Measurements from ENCODE around the gene ABHD4. TPM values are rescaled to one million over a fixed set of nuclear protein-coding genes. Genes with fewer than 3 reads are reported as not detected.
"Not testable (repeated sequence)": the region's sequence is repeated elsewhere in the genome, so short reads cannot be mapped to it uniquely, and the experiment has no call there.

Gene ABHD4
- total and polyA plus RNA-seq, 10 of the 15 experiments (the other 5 are each of a cell fraction or from before 2014, with no cell fraction given), result 5.4 to 28.7 (median 10.8) TPM

GRCh38 chr14:22634233-22634900 lies 36.3 kb downstream of the ABHD4 start:
- no peaks in the 10 kb centered on the region for H3K27me3 ChIP-seq (replicated peaks in 1 of 2; ENCODE audit: control insufficient read depth in 2 of 2, insufficient read depth in 2 of 2, low read length in 1 of 2)
- ChIA-PET SMC1A (ENCODE audit: uncharacterized antibody, unreplicated experiment) (no interaction called here), CTCF (no interaction called here), POLR2A (no interaction called here), RAD21 (ENCODE audit: unreplicated experiment) (no interaction called here)
- no peaks in the 10 kb centered on the region; the same call in 2 of the 3 replicates for H3K9me3 ChIP-seq (replicated peaks; ENCODE audit: control insufficient read depth, insufficient read depth, low read length)
- no peak overlapping the region for H3K4me2 ChIP-seq (ENCODE audit: control insufficient read depth, insufficient read depth)
- ATAC-seq (no peak), DNase-seq (ENCODE audit: low read depth, low spot score) (no peak), FAIRE-seq (no peak)
- WGBS (ENCODE audit: insufficient coverage, insufficient replicate concordance, low lambda C conversion rate, missing lambda C conversion rate), result 49% methylated on average over 8 of the region's 8 CpGs
- no peak for TF ChIP-seq CEBPZ (IDR thresholded peaks at IDR 0.05; ENCODE audit: low read depth, low read length)
- no peak for TF ChIP-seq MYB (IDR thresholded peaks at IDR 0.05; ENCODE audit: borderline replicate concordance, low read depth, low read length)
- TF ChIP-seq, protein P1, sequence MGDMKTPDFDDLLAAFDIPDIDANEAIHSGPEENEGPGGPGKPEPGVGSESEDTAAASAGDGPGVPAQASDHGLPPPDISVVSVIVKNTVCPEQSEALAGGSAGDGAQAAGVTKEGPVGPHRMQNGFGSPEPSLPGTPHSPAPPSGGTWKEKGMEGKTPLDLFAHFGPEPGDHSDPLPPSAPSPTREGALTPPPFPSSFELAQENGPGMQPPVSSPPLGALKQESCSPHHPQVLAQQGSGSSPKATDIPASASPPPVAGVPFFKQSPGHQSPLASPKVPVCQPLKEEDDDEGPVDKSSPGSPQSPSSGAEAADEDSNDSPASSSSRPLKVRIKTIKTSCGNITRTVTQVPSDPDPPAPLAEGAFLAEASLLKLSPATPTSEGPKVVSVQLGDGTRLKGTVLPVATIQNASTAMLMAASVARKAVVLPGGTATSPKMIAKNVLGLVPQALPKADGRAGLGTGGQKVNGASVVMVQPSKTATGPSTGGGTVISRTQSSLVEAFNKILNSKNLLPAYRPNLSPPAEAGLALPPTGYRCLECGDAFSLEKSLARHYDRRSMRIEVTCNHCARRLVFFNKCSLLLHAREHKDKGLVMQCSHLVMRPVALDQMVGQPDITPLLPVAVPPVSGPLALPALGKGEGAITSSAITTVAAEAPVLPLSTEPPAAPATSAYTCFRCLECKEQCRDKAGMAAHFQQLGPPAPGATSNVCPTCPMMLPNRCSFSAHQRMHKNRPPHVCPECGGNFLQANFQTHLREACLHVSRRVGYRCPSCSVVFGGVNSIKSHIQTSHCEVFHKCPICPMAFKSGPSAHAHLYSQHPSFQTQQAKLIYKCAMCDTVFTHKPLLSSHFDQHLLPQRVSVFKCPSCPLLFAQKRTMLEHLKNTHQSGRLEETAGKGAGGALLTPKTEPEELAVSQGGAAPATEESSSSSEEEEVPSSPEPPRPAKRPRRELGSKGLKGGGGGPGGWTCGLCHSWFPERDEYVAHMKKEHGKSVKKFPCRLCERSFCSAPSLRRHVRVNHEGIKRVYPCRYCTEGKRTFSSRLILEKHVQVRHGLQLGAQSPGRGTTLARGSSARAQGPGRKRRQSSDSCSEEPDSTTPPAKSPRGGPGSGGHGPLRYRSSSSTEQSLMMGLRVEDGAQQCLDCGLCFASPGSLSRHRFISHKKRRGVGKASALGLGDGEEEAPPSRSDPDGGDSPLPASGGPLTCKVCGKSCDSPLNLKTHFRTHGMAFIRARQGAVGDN (IDR thresholded peaks at IDR 0.05), result no peak
- TF ChIP-seq RAD51 (IDR thresholded peaks at IDR 0.05), result no peak
- TF ChIP-seq SMARCA5 (IDR thresholded peaks at IDR 0.05), result no peak
- H3K36me3 ChIP-seq (ENCODE audit: control insufficient read depth in 2 of 2, insufficient read depth in 2 of 2, low read length in 1 of 2), result no peaks in the 10 kb centered on the region
- intact Hi-C loops (cut with micrococcal nuclease; ENCODE audit: unreplicated experiment), result no loop called here
- no peak overlapping the region for H3K27ac ChIP-seq (ENCODE audit: control insufficient read depth, insufficient read depth)
- BruUV-seq (replicated peaks), result no TSS peak
- H3K79me2 ChIP-seq (ENCODE audit: control insufficient read depth, insufficient read depth, low read length), result no peaks in the 10 kb centered on the region
- no peak overlapping the region for H3K9ac ChIP-seq (ENCODE audit: control insufficient read depth, insufficient read depth, low read length)
- no peak overlapping the region for H2AFZ ChIP-seq (ENCODE audit: control insufficient read depth, low read depth, low read length)
- no peaks in the 10 kb centered on the region for H4K20me1 ChIP-seq (ENCODE audit: control insufficient read depth, insufficient read depth)
- H3K4me3 ChIP-seq, result no peak overlapping the region
- in situ Hi-C loops (cut with MboI), result no loop called here
- H3K4me1 ChIP-seq (ENCODE audit: control insufficient read depth, insufficient read depth, low read length), result no peaks in the 10 kb centered on the region

DNA sequence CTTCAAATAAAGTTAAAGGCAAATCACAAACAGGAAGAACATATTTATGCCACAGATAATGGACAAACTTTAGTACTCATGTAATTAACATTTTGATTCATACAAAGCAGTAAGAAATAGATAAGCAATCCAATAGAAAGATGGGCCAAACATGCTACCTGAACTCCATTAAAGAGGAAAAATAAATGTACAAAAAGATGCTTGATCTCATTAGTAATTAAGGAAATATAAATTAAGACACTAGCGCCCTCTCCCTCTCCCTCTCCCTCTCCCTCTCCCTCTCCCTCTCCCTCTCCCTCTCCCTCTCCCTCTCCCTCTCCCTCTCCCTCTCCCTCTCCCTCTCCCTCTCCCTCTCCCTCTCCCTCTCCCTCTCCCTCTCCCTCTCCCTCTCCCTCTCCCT lies 37.9 kb downstream of the ABHD4 start:
- POLR2A ChIA-PET; RAD21 ChIA-PET (ENCODE audit: unreplicated experiment); H3K36me3 ChIP-seq (ENCODE audit: control insufficient read depth in 2 of 2, insufficient read depth in 2 of 2, low read length in 1 of 2); FAIRE-seq; BruUV-seq (replicated peaks); H2AFZ ChIP-seq (ENCODE audit: control insufficient read depth, low read depth, low read length); H3K27ac ChIP-seq (ENCODE audit: control insufficient read depth, insufficient read depth); SMC1A ChIA-PET (ENCODE audit: uncharacterized antibody, unreplicated experiment); H3K4me2 ChIP-seq (ENCODE audit: control insufficient read depth, insufficient read depth); H4K20me1 ChIP-seq (ENCODE audit: control insufficient read depth, insufficient read depth); in situ Hi-C loops (cut with MboI); H3K4me3 ChIP-seq; H3K9me3 ChIP-seq (replicated peaks; ENCODE audit: control insufficient read depth, insufficient read depth, low read length); H3K4me1 ChIP-seq (ENCODE audit: control insufficient read depth, insufficient read depth, low read length); H3K9ac ChIP-seq (ENCODE audit: control insufficient read depth, insufficient read depth, low read length); H3K79me2 ChIP-seq (ENCODE audit: control insufficient read depth, insufficient read depth, low read length); DNase-seq (ENCODE audit: low read depth, low spot score); ATAC-seq; H3K27me3 ChIP-seq (replicated peaks in 1 of 2; ENCODE audit: control insufficient read depth in 2 of 2, insufficient read depth in 2 of 2, low read length in 1 of 2); intact Hi-C loops (cut with micrococcal nuclease; ENCODE audit: unreplicated experiment): not testable (repeated sequence)
- WGBS (ENCODE audit: insufficient coverage, insufficient replicate concordance, low lambda C conversion rate, missing lambda C conversion rate), result 0% methylated on average over 1 of the region's 1 CpG
- CTCF ChIA-PET, result interaction anchor here (1.1 kb wide), 1 partner anchor 205 kb away, joined by 3 read pairs; no protein-coding TSS in a partner anchor
